ENCODE results near the gene COQ10A. TPM values are rescaled to one million over a fixed set of nuclear protein-coding genes. Genes with fewer than 3 reads are reported as not detected.

COQ10A gene
- total and polyA plus RNA-seq, 2 donors from 2014 or later: 14.5 to 30.0 TPM

GRCh38 chr12:56258068-56258819 lies 8.5 kb upstream of the COQ10A start, which contains the start of gene ANKRD52:
TSS of gene ANKRD52 (minus strand) at chr12:56258384. CDS start at chr12:56258269, 115 bp downstream.
- TF ChIP-seq CTCF (IDR thresholded peaks at IDR 0.05; ENCODE audit: borderline replicate concordance, extremely low read depth, insufficient read depth): peak; percentile 77
- peak within 1 kb of the TSS; percentile 76 to 87 (median 80) for H3K4me3 ChIP-seq (ENCODE audit: low read length in 3 of 3)
- H3K9me3 ChIP-seq (ENCODE audit: control insufficient read depth in 2 of 3, insufficient read depth in 1 of 3, low read length in 3 of 3): no peaks in the 10 kb centered on the region
- H3K4me1 ChIP-seq (ENCODE audit: control insufficient read depth in 2 of 3, insufficient read depth in 2 of 3, low read depth in 1 of 3, low read length in 3 of 3): peaks cover 4 to 13% (median 10%) of the 10 kb centered on the region in 3 donors
- H3K27me3 ChIP-seq (ENCODE audit: control insufficient read depth, insufficient read depth, low read length): no peaks in the 10 kb centered on the region
- peaks cover 7 to 31% (median 18%) of the 10 kb centered on the region in 3 donors for H3K36me3 ChIP-seq (ENCODE audit: control insufficient read depth in 2 of 3, insufficient read depth in 3 of 3, low read length in 3 of 3)
- FAIRE-seq (no peak), DNase-seq (peak; percentile 74 to 92 (median 87))
- H3K9ac ChIP-seq (ENCODE audit: low read length in 3 of 3): peak within 1 kb of the TSS; percentile 66 to 88 (median 86)
- intact Hi-C loops (cut with DNase I): no loop called here
- peak within 1 kb of the TSS; percentile 74 to 79 for H3K27ac ChIP-seq (ENCODE audit: low read depth in 2 of 2, low read length in 2 of 2)

GRCh38 chr12:56258820-56259183 lies 7.9 kb upstream of the COQ10A start:
- H3K9ac ChIP-seq (ENCODE audit: low read length in 3 of 3): peak overlapping the region; percentile 66 to 88 (median 86)
- DNase-seq: no peak
- peaks cover 4 to 13% (median 10%) of the 10 kb centered on the region in 3 donors for H3K4me1 ChIP-seq (ENCODE audit: control insufficient read depth in 2 of 3, insufficient read depth in 2 of 3, low read depth in 1 of 3, low read length in 3 of 3)
- no peak for FAIRE-seq
- peak overlapping the region; percentile 74 to 79 for H3K27ac ChIP-seq (ENCODE audit: low read depth in 2 of 2, low read length in 2 of 2)
- peak overlapping the region; percentile 46 to 87 (median 75) for H3K4me3 ChIP-seq (ENCODE audit: low read length in 3 of 3)
- TF ChIP-seq CTCF (IDR thresholded peaks at IDR 0.05; ENCODE audit: borderline replicate concordance, extremely low read depth, insufficient read depth): no peak
- H3K27me3 ChIP-seq (ENCODE audit: control insufficient read depth, insufficient read depth, low read length): no peaks in the 10 kb centered on the region
- intact Hi-C loops (cut with DNase I): no loop called here
- H3K36me3 ChIP-seq (ENCODE audit: control insufficient read depth in 2 of 3, insufficient read depth in 3 of 3, low read length in 3 of 3): peaks cover 4 to 26% (median 13%) of the 10 kb centered on the region in 3 donors
- H3K9me3 ChIP-seq (ENCODE audit: control insufficient read depth in 2 of 3, insufficient read depth in 1 of 3, low read length in 3 of 3): no peaks in the 10 kb centered on the region

GRCh38 chr12:56260380-56260779 lies 6.4 kb upstream of the COQ10A start:
- Histone ChIP-seq H3K9me3 (ENCODE audit: control insufficient read depth in 2 of 3, insufficient read depth in 1 of 3, low read length in 3 of 3) (no peaks in the 10 kb centered on the region), H3K27me3 (ENCODE audit: control insufficient read depth, insufficient read depth, low read length) (no peaks in the 10 kb centered on the region), H3K4me3 (ENCODE audit: low read length in 3 of 3) (no peak overlapping the region), H3K4me1 (ENCODE audit: control insufficient read depth in 2 of 3, insufficient read depth in 2 of 3, low read depth in 1 of 3, low read length in 3 of 3) (peaks cover 4 to 13% (median 10%) of the 10 kb centered on the region in 3 donors), H3K27ac (ENCODE audit: low read depth in 2 of 2, low read length in 2 of 2) (no peak overlapping the region), H3K9ac (ENCODE audit: low read length in 3 of 3) (no peak overlapping the region), H3K36me3 (ENCODE audit: control insufficient read depth in 2 of 3, insufficient read depth in 3 of 3, low read length in 3 of 3) (peaks cover 0 to 14% (median 2%) of the 10 kb centered on the region in 3 donors)
- FAIRE-seq (no peak), DNase-seq (no peak)
- intact Hi-C loops (cut with DNase I): no loop called here
- no peak for TF ChIP-seq CTCF (IDR thresholded peaks at IDR 0.05; ENCODE audit: borderline replicate concordance, extremely low read depth, insufficient read depth)

Measured in kidney (tissue), 14 donors.